Parathyroid adenoma (tissue), 2 donors: ENCODE data around the gene LRRK1.

Source experiments
- H2AFZ ChIP-seq: fragments of 300-600 bp; sonication (generic); one replicate; pipeline ENCODE4 v1.7.0; 2017; ENCODE audit warnings: antibody characterized with exemption, mild to moderate bottlenecking
- H3K27ac ChIP-seq: fragments of 300-600 bp; sonication (generic); one replicate; pipeline ENCODE4 v1.7.0; 2017
- H3K27me3 ChIP-seq: fragments of 300-600 bp; sonication (generic); one replicate; pipeline ENCODE4 v1.7.0; 2017; ENCODE audit warnings: low read length; ENCODE audit not compliant: control insufficient read depth, insufficient read depth
- H3K36me3 ChIP-seq: fragments of 300-600 bp; sonication (generic); one replicate; pipeline ENCODE4 v1.7.0; 2017; ENCODE audit warnings: low read length; ENCODE audit not compliant: control insufficient read depth, insufficient read depth
- H3K4me1 ChIP-seq: fragments of 300-600 bp; sonication (generic); one replicate; pipeline ENCODE4 v1.7.0; 2017; ENCODE audit warnings: control low read depth
- H3K4me2 ChIP-seq: fragments of 300-600 bp; sonication (generic); one replicate; pipeline ENCODE4 v1.7.0; 2017; ENCODE audit warnings: low read length
- H3K4me3 ChIP-seq: fragments of 300-600 bp; sonication (generic); one replicate; pipeline ENCODE4 v1.7.0; 2017; ENCODE audit warnings: low read depth, low read length
- H3K79me2 ChIP-seq: fragments of 300-600 bp; sonication (generic); one replicate; pipeline ENCODE4 v1.7.0; 2017; ENCODE audit warnings: control low read depth
- H3K9ac ChIP-seq: fragments of 300-600 bp; sonication (generic); one replicate; pipeline ENCODE4 v1.7.0; 2017; ENCODE audit warnings: mild to moderate bottlenecking
- H3K9me3 ChIP-seq: fragments of 300-600 bp; sonication (generic); one replicate; pipeline ENCODE4 v1.7.0; 2017; ENCODE audit warnings: low read length; ENCODE audit not compliant: control insufficient read depth
- TF ChIP-seq, protein P1 (sequence below): fragments of 300-600 bp; sonication (generic); IDR thresholded peaks from one replicate; pipeline ENCODE4 v1.7.0; 2017; ENCODE audit warnings: antibody characterized with exemption, mild to moderate bottlenecking
- donor health status: primary hyperparathyroidism.

The LRRK1 gene

DNA sequence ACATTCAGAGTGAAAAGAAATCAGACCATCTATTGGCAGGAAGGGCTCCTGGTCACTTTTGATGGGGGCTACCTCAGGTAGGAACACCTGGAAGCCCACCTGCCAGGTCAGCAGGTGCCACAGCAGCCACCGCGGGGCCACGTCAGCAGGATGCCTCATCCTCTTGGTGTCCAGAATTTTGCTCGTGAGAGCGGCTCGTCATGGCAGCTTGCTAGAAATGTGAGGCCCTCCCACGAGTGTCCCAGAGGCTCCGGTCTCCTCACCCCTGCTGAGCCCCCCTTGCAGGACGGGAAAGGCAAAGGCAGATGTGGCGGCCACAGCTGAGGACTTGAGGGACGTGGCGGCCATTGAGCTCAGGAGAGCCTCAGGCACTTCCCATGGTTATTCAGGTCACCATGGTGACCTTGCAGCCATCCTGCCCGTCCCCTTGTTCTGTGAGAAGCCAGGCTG, 129.4 kb downstream of the LRRK1 start:
- H3K79me2 ChIP-seq: no peaks in the 10 kb centered on the region
- no peak overlapping the region for H3K4me2 ChIP-seq
- H3K4me1 ChIP-seq: no peaks in the 10 kb centered on the region
- H3K9ac ChIP-seq: no peak overlapping the region
- no peaks in the 10 kb centered on the region for H3K9me3 ChIP-seq
- H3K4me3 ChIP-seq: no peak overlapping the region
- no peaks in the 10 kb centered on the region for H3K27me3 ChIP-seq
- TF ChIP-seq, protein P1, sequence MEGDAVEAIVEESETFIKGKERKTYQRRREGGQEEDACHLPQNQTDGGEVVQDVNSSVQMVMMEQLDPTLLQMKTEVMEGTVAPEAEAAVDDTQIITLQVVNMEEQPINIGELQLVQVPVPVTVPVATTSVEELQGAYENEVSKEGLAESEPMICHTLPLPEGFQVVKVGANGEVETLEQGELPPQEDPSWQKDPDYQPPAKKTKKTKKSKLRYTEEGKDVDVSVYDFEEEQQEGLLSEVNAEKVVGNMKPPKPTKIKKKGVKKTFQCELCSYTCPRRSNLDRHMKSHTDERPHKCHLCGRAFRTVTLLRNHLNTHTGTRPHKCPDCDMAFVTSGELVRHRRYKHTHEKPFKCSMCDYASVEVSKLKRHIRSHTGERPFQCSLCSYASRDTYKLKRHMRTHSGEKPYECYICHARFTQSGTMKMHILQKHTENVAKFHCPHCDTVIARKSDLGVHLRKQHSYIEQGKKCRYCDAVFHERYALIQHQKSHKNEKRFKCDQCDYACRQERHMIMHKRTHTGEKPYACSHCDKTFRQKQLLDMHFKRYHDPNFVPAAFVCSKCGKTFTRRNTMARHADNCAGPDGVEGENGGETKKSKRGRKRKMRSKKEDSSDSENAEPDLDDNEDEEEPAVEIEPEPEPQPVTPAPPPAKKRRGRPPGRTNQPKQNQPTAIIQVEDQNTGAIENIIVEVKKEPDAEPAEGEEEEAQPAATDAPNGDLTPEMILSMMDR: no peak
- no peaks in the 10 kb centered on the region for H3K36me3 ChIP-seq
- no peak overlapping the region for H2AFZ ChIP-seq
- H3K27ac ChIP-seq: no peak overlapping the region

DNA sequence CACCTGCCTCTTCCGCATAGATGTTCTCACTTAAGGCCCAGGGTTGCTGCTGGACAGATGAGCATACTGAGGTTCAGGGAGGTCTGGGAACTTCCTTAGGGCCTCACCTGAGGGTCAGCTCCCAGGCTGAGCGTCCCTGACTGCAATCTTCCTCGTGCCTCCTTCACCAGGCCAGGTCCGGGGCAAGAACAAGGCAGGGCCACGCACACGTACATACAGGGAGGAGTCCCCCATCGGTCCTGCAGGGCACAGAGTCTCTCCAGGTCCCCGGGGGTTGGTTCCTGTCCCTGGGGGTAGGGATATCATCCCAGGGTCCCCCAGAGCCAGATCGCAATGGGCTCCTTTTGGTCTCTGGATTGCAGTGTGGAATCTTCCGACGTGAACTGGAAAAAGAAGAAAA, 130.1 kb downstream of the LRRK1 start:
- H3K4me1 ChIP-seq: no peaks in the 10 kb centered on the region
- H2AFZ ChIP-seq: no peak overlapping the region
- H3K27me3 ChIP-seq: no peaks in the 10 kb centered on the region
- H3K9me3 ChIP-seq: no peaks in the 10 kb centered on the region
- H3K36me3 ChIP-seq: no peaks in the 10 kb centered on the region
- H3K9ac ChIP-seq: no peak overlapping the region
- TF ChIP-seq, protein P1: no peak
- no peak overlapping the region for H3K27ac ChIP-seq
- H3K4me2 ChIP-seq: no peak overlapping the region
- no peak overlapping the region for H3K4me3 ChIP-seq
- H3K79me2 ChIP-seq: no peaks in the 10 kb centered on the region

DNA sequence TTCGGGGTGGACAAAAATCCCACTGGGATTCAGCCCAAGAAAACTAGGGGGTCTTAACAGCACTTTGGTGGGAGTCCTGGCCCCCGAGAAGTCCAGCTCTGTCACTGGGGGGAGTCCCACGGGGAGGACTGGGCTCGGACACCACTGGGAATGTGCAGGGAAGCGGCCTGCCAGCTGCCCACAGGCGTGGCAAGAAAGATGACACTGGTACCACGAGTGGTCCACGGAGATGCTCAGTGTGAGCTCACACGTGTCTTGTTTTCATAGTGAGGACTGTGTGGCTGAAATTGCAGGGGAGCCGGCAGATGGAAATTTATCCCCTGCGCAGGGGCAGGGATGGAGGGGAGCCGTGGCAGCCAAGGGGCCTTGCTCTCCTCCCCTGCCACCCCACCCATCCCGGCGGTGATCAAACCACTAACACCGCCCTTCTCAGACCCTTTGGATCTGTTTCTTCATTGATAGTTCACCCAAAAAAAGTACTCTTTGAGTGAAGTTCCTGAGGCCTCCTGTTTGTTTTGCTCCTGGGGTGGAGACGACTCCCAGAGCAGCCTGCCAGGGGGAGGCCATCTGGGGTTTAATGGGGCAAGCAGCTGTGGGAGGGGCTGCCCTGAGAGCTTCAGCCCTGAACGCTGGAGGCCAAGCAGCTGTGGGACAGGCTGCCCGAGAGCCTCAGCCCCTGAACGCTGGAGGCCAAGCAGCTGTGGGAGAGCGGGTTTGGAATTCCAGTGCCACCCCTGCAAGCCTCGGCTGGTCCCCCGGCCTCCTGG, 130.9 kb downstream of the LRRK1 start:
- TF ChIP-seq, protein P1: no peak
- no peak overlapping the region for H3K4me2 ChIP-seq
- H3K9me3 ChIP-seq: no peaks in the 10 kb centered on the region
- H3K36me3 ChIP-seq: no peaks in the 10 kb centered on the region
- H3K9ac ChIP-seq: no peak overlapping the region
- H3K4me1 ChIP-seq: no peaks in the 10 kb centered on the region
- no peak overlapping the region for H2AFZ ChIP-seq
- H3K27me3 ChIP-seq: no peaks in the 10 kb centered on the region
- H3K4me3 ChIP-seq: no peak overlapping the region
- H3K27ac ChIP-seq: no peak overlapping the region
- H3K79me2 ChIP-seq: no peaks in the 10 kb centered on the region

DNA sequence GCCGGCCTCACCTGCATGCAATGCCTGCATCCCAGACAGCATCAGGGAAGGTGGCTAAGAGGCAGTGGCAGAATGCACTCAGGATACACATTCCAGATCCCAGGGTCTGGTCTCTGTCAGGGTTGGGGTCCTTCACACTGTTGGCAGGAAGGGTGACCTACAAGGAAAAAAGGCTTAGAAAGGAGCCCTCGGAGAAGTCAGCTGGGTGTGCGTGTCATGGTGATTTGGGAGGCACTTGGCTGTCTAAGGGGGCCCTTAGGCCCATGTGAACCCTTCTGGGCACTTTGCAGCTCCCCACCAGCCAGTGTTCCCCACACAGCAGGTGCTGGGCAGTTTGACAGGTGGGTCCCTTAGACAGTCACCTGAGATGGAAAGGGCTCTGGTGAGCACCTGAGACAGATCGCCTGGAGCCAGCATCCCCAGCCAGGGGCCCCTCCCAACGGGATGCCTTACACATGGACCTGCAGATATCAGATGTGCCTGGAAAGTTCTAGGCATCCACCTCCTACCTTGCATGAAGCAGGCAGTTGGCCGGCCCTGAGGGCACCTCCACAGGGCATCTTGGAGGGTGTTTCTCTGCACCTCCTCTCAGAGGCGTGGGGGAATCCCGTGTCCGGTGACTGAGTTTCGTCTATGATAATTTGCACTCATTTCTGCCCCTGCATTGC, 131.6 kb downstream of the LRRK1 start:
- Histone ChIP-seq H3K4me3 (no peak overlapping the region), H3K9ac (no peak overlapping the region), H3K4me2 (no peak overlapping the region), H3K9me3 (no peaks in the 10 kb centered on the region), H3K27ac (no peak overlapping the region), H3K4me1 (no peaks in the 10 kb centered on the region), H2AFZ (no peak overlapping the region), H3K36me3 (no peaks in the 10 kb centered on the region), H3K27me3 (no peaks in the 10 kb centered on the region), H3K79me2 (no peaks in the 10 kb centered on the region)
- TF ChIP-seq, protein P1: no peak
